Stimulated activated naive CD8-positive, alpha-beta T cell treated with anti-CD3 and anti-CD28 coated beads, Interleukin-15, Interleukin-2, amounts not matched to agents 100 ng/mL and 50 ng/mL, for 24 hours (primary cell): Measurements from ENCODE around the gene SHF.

Experiments used
- H3K27ac Mint-ChIP-seq: one replicate; pipeline ENCODE4 v1.8.0; 2021; ENCODE audit warnings: mild to moderate bottlenecking, mixed read lengths
- H3K27me3 Mint-ChIP-seq: one replicate; pipeline ENCODE4 v1.8.0; 2021; ENCODE audit warnings: mixed read lengths
- H3K36me3 Mint-ChIP-seq: one replicate; pipeline ENCODE4 v1.8.0; 2021; ENCODE audit warnings: low read depth, mixed read lengths
- H3K4me1 Mint-ChIP-seq: one replicate; pipeline ENCODE4 v1.8.0; 2021; ENCODE audit warnings: low read depth, mixed read lengths
- H3K4me3 Mint-ChIP-seq: one replicate; pipeline ENCODE4 v1.8.0; 2021; ENCODE audit warnings: mild to moderate bottlenecking, mixed read lengths
- H3K9me3 Mint-ChIP-seq: one replicate; pipeline ENCODE4 v1.8.0; 2021; ENCODE audit warnings: mixed read lengths

Gene SHF

GRCh38 chr15:45183511-45183910, 4.3 kb downstream of the SHF start:
- Mint-ChIP-seq H3K4me3 (no peak overlapping the region), H3K27me3 (peaks cover 2% of the 10 kb centered on the region), H3K36me3 (no peaks in the 10 kb centered on the region), H3K9me3 (no peaks in the 10 kb centered on the region), H3K27ac (no peak overlapping the region), H3K4me1 (peaks cover 37% of the 10 kb centered on the region)

- no peaks in the 10 kb centered on the region for H3K9me3 Mint-ChIP-seq
- H3K27me3 Mint-ChIP-seq: no peaks in the 10 kb centered on the region
- peaks cover 32% of the 10 kb centered on the region for H3K4me1 Mint-ChIP-seq
- H3K27ac Mint-ChIP-seq: peak overlapping the region; percentile 41
- H3K4me3 Mint-ChIP-seq: no peak overlapping the region
- no peaks in the 10 kb centered on the region for H3K36me3 Mint-ChIP-seq
These were observed 4.8 kb downstream of the SHF start for GRCh38 chr15:45182996-45183395.

- Mint-ChIP-seq H3K27ac (no peak overlapping the region), H3K36me3 (peaks cover 11% of the 10 kb centered on the region), H3K9me3 (no peaks in the 10 kb centered on the region), H3K27me3 (no peaks in the 10 kb centered on the region), H3K4me1 (peaks cover 26% of the 10 kb centered on the region), H3K4me3 (no peak overlapping the region)
These were observed 6.1 kb downstream of the SHF start for GRCh38 chr15:45181491-45182285.

- no peak overlapping the region for H3K27ac Mint-ChIP-seq
- no peaks in the 10 kb centered on the region for H3K27me3 Mint-ChIP-seq
- H3K36me3 Mint-ChIP-seq: peaks cover 17% of the 10 kb centered on the region
- no peaks in the 10 kb centered on the region for H3K9me3 Mint-ChIP-seq
- peaks cover 20% of the 10 kb centered on the region for H3K4me1 Mint-ChIP-seq
- no peak overlapping the region for H3K4me3 Mint-ChIP-seq
These were observed 6.9 kb downstream of the SHF start for GRCh38 chr15:45180648-45181436.

GRCh38 chr15:45180201-45180600, 7.6 kb downstream of the SHF start:
- Mint-ChIP-seq H3K4me1 (peaks cover 17% of the 10 kb centered on the region), H3K27ac (no peak overlapping the region), H3K27me3 (no peaks in the 10 kb centered on the region), H3K36me3 (peaks cover 17% of the 10 kb centered on the region), H3K9me3 (no peaks in the 10 kb centered on the region), H3K4me3 (no peak overlapping the region)

- peaks cover 17% of the 10 kb centered on the region for H3K4me1 Mint-ChIP-seq
- no peak overlapping the region for H3K4me3 Mint-ChIP-seq
These were observed 8.4 kb downstream of the SHF start for GRCh38 chr15:45179221-45179985.

GRCh38 chr15:45177285-45177684, 10.5 kb downstream of the SHF start:
- no peak overlapping the region for H3K27ac Mint-ChIP-seq
- H3K9me3 Mint-ChIP-seq: no peaks in the 10 kb centered on the region
- H3K36me3 Mint-ChIP-seq: peaks cover 17% of the 10 kb centered on the region
- no peaks in the 10 kb centered on the region for H3K27me3 Mint-ChIP-seq
- no peak overlapping the region for H3K4me3 Mint-ChIP-seq
- H3K4me1 Mint-ChIP-seq: peaks cover 8% of the 10 kb centered on the region

More at GRCh38 chr15:45179221-45179985, 8.4 kb downstream of the SHF start:
- Mint-ChIP-seq H3K36me3 (peaks cover 17% of the 10 kb centered on the region), H3K27me3 (no peaks in the 10 kb centered on the region), H3K27ac (no peak overlapping the region), H3K9me3 (no peaks in the 10 kb centered on the region)

- Mint-ChIP-seq H3K4me3 (no peak overlapping the region), H3K9me3 (no peaks in the 10 kb centered on the region), H3K27ac (no peak overlapping the region), H3K36me3 (peaks cover 17% of the 10 kb centered on the region), H3K4me1 (no peaks in the 10 kb centered on the region), H3K27me3 (no peaks in the 10 kb centered on the region)
These were observed 13.2 kb downstream of the SHF start for GRCh38 chr15:45174577-45174976.

- Mint-ChIP-seq H3K4me3 (no peak overlapping the region), H3K27ac (no peak overlapping the region), H3K4me1 (no peaks in the 10 kb centered on the region), H3K27me3 (no peaks in the 10 kb centered on the region), H3K36me3 (peaks cover 17% of the 10 kb centered on the region), H3K9me3 (no peaks in the 10 kb centered on the region)
These were observed 13.7 kb downstream of the SHF start for GRCh38 chr15:45174069-45174468.

- Mint-ChIP-seq H3K9me3 (no peaks in the 10 kb centered on the region), H3K4me1 (no peaks in the 10 kb centered on the region), H3K4me3 (no peak overlapping the region), H3K36me3 (peaks cover 9% of the 10 kb centered on the region), H3K27me3 (no peaks in the 10 kb centered on the region), H3K27ac (no peak overlapping the region)
These were observed 15.9 kb downstream of the SHF start for GRCh38 chr15:45171912-45172311.

- Mint-ChIP-seq H3K27ac (no peak overlapping the region), H3K4me3 (no peak overlapping the region), H3K4me1 (peaks cover 11% of the 10 kb centered on the region), H3K36me3 (no peaks in the 10 kb centered on the region), H3K9me3 (no peaks in the 10 kb centered on the region), H3K27me3 (no peaks in the 10 kb centered on the region)
These were observed 17.9 kb downstream of the SHF start for GRCh38 chr15:45169608-45170480.

- H3K27me3 Mint-ChIP-seq: no peaks in the 10 kb centered on the region
- H3K4me3 Mint-ChIP-seq: no peak overlapping the region
- H3K4me1 Mint-ChIP-seq: peaks cover 11% of the 10 kb centered on the region
- H3K27ac Mint-ChIP-seq: no peak overlapping the region
- H3K36me3 Mint-ChIP-seq: no peaks in the 10 kb centered on the region
- no peaks in the 10 kb centered on the region for H3K9me3 Mint-ChIP-seq
These were observed 18.8 kb downstream of the SHF start for GRCh38 chr15:45168751-45169551.

- no peak overlapping the region for H3K27ac Mint-ChIP-seq
- no peaks in the 10 kb centered on the region for H3K36me3 Mint-ChIP-seq
- peaks cover 11% of the 10 kb centered on the region for H3K4me1 Mint-ChIP-seq
- H3K4me3 Mint-ChIP-seq: no peak overlapping the region
- H3K9me3 Mint-ChIP-seq: no peaks in the 10 kb centered on the region
- H3K27me3 Mint-ChIP-seq: no peaks in the 10 kb centered on the region
These were observed 19.5 kb downstream of the SHF start for GRCh38 chr15:45168286-45168685.
